Mucosa of stomach (tissue), 1 donor: Measurements from ENCODE around the gene SLC6A2.
"Not testable (repeated sequence)": the region's sequence is repeated elsewhere in the genome, so short reads cannot be mapped to it uniquely, and the experiment has no call there.

Source experiments
- H3K27me3 ChIP-seq: one replicate; pipeline ENCODE4 v1.7.0; 2013; ENCODE audit warnings: mild to moderate bottlenecking, low read length; ENCODE audit not compliant: control insufficient read depth, insufficient read depth
- H3K36me3 ChIP-seq: one replicate; pipeline ENCODE4 v1.7.0; 2013; ENCODE audit warnings: low read length; ENCODE audit not compliant: control insufficient read depth, insufficient read depth
- H3K4me1 ChIP-seq: one replicate; pipeline ENCODE4 v1.7.0; 2013; ENCODE audit warnings: mild to moderate bottlenecking, low read length; ENCODE audit not compliant: control insufficient read depth, insufficient read depth
- H3K4me3 ChIP-seq: one replicate; pipeline ENCODE4 v1.7.0; 2013; ENCODE audit warnings: low read length
- H3K9ac ChIP-seq: one replicate; pipeline ENCODE4 v1.7.0; 2013; ENCODE audit warnings: mild to moderate bottlenecking, low read length, moderate library complexity
- H3K9me3 ChIP-seq: one replicate; pipeline ENCODE4 v1.7.0; 2013; ENCODE audit warnings: mild to moderate bottlenecking, low read length, moderate library complexity; ENCODE audit not compliant: control insufficient read depth
- donor health status: Pancreatic carcinoma.

The SLC6A2 gene

GRCh38 chr16:55734665-55735064 is 78.9 kb downstream of the SLC6A2 start:
- no peaks in the 10 kb centered on the region for H3K36me3 ChIP-seq
- H3K27me3 ChIP-seq: no peaks in the 10 kb centered on the region
- no peaks in the 10 kb centered on the region for H3K4me1 ChIP-seq
- no peak overlapping the region for H3K4me3 ChIP-seq
- no peak overlapping the region for H3K9ac ChIP-seq
- H3K9me3 ChIP-seq: no peaks in the 10 kb centered on the region

- H3K9ac ChIP-seq: no peak overlapping the region
- H3K36me3 ChIP-seq: no peaks in the 10 kb centered on the region
- H3K4me3 ChIP-seq: no peak overlapping the region
- no peaks in the 10 kb centered on the region for H3K9me3 ChIP-seq
- H3K4me1 ChIP-seq: no peaks in the 10 kb centered on the region
- H3K27me3 ChIP-seq: no peaks in the 10 kb centered on the region
Measured at GRCh38 chr16:55735120-55735781, 79.5 kb downstream of the SLC6A2 start.

GRCh38 chr16:55736671-55737070 is 80.9 kb downstream of the SLC6A2 start:
- Histone ChIP-seq H3K4me3 (no peak overlapping the region), H3K36me3 (no peaks in the 10 kb centered on the region), H3K4me1 (no peaks in the 10 kb centered on the region), H3K9ac (no peak overlapping the region), H3K27me3 (peaks cover 5% of the 10 kb centered on the region), H3K9me3 (no peaks in the 10 kb centered on the region)

- H3K9me3 ChIP-seq: no peaks in the 10 kb centered on the region
- H3K9ac ChIP-seq: no peak overlapping the region
- H3K4me1 ChIP-seq: no peaks in the 10 kb centered on the region
- peaks cover 5% of the 10 kb centered on the region for H3K27me3 ChIP-seq
- H3K36me3 ChIP-seq: no peaks in the 10 kb centered on the region
- no peak overlapping the region for H3K4me3 ChIP-seq
Measured at GRCh38 chr16:55737318-55737717, 81.5 kb downstream of the SLC6A2 start.

GRCh38 chr16:55737966-55738365 is 82.2 kb downstream of the SLC6A2 start:
- no peaks in the 10 kb centered on the region for H3K36me3 ChIP-seq
- no peak overlapping the region for H3K9ac ChIP-seq
- H3K4me3 ChIP-seq: no peak overlapping the region
- no peaks in the 10 kb centered on the region for H3K4me1 ChIP-seq
- H3K9me3 ChIP-seq: no peaks in the 10 kb centered on the region
- H3K27me3 ChIP-seq: peaks cover 5% of the 10 kb centered on the region

- H3K4me3 ChIP-seq: no peak overlapping the region
- no peaks in the 10 kb centered on the region for H3K4me1 ChIP-seq
- no peaks in the 10 kb centered on the region for H3K36me3 ChIP-seq
- H3K9me3 ChIP-seq: no peaks in the 10 kb centered on the region
- H3K9ac ChIP-seq: no peak overlapping the region
- no peaks in the 10 kb centered on the region for H3K27me3 ChIP-seq
Measured at GRCh38 chr16:55746081-55746480, 90.3 kb downstream of the SLC6A2 start.

- Histone ChIP-seq H3K36me3 (no peaks in the 10 kb centered on the region), H3K4me1 (no peaks in the 10 kb centered on the region), H3K9ac (no peak overlapping the region), H3K4me3 (no peak overlapping the region), H3K27me3 (no peaks in the 10 kb centered on the region), H3K9me3 (no peaks in the 10 kb centered on the region)
Measured at GRCh38 chr16:55747785-55748184, 92.0 kb downstream of the SLC6A2 start.

- H3K36me3 ChIP-seq, H3K4me1 ChIP-seq, H3K9me3 ChIP-seq, H3K27me3 ChIP-seq, H3K4me3 ChIP-seq, H3K9ac ChIP-seq: not testable (repeated sequence)
Measured at GRCh38 chr16:55752465-55753144, 96.8 kb downstream of the SLC6A2 start.

- H3K9ac ChIP-seq, H3K4me1 ChIP-seq, H3K36me3 ChIP-seq, H3K4me3 ChIP-seq, H3K27me3 ChIP-seq, H3K9me3 ChIP-seq: not testable (repeated sequence)
Measured at GRCh38 chr16:55753145-55753631, 97.4 kb downstream of the SLC6A2 start.
